GM12875 (cell line): ENCODE results near the gene SPECC1.

ENCODE experiments used
- H3K4me3 ChIP-seq: one replicate; pipeline ENCODE4 v1.5.1; 2011; ENCODE audit warnings: low read depth, low read length, control low read depth
- TF ChIP-seq, protein P1 (sequence below): IDR thresholded peaks from 2 replicates; pipeline ENCODE4 v1.5.1; 2011; ENCODE audit warnings: low read depth, mild to moderate bottlenecking, control low read depth, inconsistent platforms, low read length, moderate library complexity, borderline replicate concordance; ENCODE audit not compliant: insufficient read depth

SPECC1 gene

GRCh38 chr17:20216154-20216815 is 207.1 kb downstream of the SPECC1 start:
- TF ChIP-seq, protein P1, sequence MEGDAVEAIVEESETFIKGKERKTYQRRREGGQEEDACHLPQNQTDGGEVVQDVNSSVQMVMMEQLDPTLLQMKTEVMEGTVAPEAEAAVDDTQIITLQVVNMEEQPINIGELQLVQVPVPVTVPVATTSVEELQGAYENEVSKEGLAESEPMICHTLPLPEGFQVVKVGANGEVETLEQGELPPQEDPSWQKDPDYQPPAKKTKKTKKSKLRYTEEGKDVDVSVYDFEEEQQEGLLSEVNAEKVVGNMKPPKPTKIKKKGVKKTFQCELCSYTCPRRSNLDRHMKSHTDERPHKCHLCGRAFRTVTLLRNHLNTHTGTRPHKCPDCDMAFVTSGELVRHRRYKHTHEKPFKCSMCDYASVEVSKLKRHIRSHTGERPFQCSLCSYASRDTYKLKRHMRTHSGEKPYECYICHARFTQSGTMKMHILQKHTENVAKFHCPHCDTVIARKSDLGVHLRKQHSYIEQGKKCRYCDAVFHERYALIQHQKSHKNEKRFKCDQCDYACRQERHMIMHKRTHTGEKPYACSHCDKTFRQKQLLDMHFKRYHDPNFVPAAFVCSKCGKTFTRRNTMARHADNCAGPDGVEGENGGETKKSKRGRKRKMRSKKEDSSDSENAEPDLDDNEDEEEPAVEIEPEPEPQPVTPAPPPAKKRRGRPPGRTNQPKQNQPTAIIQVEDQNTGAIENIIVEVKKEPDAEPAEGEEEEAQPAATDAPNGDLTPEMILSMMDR = no peak
- H3K4me3 ChIP-seq = no peak overlapping the region

GRCh38 chr17:20216853-20217252 is 207.7 kb downstream of the SPECC1 start:
- TF ChIP-seq, protein P1 = no peak
- H3K4me3 ChIP-seq = no peak overlapping the region

DNA sequence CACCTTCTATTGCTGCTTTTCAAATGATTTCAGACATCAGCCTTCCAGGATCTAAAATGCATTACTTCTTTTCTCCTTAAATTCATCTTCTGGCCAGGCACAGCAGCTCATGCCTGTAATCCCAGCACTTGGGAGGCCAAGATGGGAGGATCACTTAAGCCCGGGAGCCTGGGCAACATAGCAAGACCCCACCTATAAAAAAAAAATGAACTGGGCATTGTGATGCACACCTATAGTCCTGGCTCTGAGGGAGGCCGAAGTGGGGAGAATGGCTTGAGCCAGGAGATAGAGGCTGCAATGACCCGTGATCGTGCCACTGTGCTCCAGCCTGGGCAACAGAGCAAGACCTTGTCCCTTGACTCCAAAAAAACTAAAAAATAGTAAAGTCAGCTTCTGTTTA is 208.5 kb downstream of the SPECC1 start:
- TF ChIP-seq, protein P1 = no peak
- H3K4me3 ChIP-seq = no peak overlapping the region

DNA sequence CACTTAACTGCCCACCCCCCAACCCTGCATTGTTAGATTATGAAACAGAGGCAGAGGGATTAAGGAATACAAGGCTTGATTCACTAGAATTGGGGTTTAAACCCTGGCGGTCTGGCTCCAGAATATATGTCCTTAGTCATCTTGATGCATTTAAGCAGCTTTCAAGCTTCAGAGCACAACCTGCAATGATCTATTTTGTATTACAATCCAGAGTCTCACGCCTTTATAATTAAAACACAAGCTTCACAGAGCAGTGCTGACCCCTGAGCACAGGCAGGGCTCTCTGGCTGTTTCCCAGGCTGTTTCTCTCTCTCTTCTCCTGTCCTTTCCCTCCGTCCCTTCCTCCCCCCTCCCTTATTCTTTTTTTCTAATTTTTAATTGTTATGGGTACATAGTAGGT is 209.1 kb downstream of the SPECC1 start:
- no peak overlapping the region for H3K4me3 ChIP-seq
- TF ChIP-seq, protein P1 = no peak

DNA sequence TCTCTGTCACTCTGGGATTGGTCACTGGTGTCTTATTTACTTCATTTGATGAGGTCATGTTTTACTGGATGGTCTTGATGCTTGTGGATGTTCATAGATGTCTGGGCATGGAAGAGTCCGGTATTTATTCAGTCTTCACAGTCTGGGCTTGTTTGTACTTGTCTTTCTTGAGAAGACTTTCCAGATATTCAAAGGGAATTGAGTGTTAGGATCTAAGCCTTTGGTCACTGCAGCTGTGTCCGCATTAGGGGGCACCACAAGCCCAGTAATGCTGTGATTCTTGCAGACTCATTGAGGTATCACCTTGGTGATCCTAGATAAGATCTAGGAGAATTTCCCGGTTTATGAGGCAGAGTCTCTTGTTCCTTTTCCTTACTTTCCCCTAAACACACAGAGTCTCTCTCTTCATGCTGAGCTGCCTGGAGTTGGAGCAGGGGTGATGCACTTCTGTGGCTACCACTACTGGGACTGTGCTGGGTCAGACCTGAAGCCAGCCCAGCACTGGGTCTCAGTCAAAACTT is 214.7 kb downstream of the SPECC1 start:
- TF ChIP-seq, protein P1 = no peak
- H3K4me3 ChIP-seq = no peak overlapping the region

- TF ChIP-seq, protein P1 = no peak
- H3K4me3 ChIP-seq = no peak overlapping the region
These were observed 215.2 kb downstream of the SPECC1 start for GRCh38 chr17:20224379-20224778.
